ENCODE measurements around the gene SLC38A4.

DNA sequence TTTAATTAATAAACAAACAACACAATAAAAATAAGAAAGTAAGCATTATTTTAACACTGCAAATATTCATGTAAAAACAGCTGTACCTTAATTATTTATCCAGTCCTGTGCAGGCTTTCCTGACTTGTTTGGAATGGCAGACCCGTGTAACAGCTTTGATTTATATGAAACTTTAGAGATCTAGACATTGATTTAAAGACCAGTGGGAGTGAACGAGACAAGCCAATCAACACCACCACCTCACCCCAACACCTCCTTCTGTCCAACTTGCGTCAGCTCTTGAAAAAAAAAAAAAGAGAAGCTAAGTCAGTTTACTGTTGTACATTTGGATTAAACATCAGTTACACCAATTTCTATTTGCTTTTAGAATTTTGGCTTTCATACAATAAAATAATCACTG lies 22.3 kb downstream of the SLC38A4 start:
- no peak for TF ChIP-seq TAF1 (IDR thresholded peaks at IDR 0.05; ENCODE audit: borderline replicate concordance, insufficient read depth, low read length)
- TF ChIP-seq REST (IDR thresholded peaks at IDR 0.05; ENCODE audit: insufficient read depth in 1 of 2, low read depth in 2 of 2, low read length in 2 of 2): no peak

All from PFSK-1 (cell line).